Measurements from ENCODE around the gene ICA1L. TPM values are rescaled to one million over a fixed set of nuclear protein-coding genes. Genes with fewer than 3 reads are reported as not detected.
"Not testable (repeated sequence)": the region's sequence is repeated elsewhere in the genome, so short reads cannot be mapped to it uniquely, and the experiment has no call there.

Gene ICA1L
- total RNA-seq (2014; rRNA removed; shearing (Covaris generic); ENCODE audit: low replicate concordance), result 3.4 and 11.0 TPM in 2 replicates

DNA sequence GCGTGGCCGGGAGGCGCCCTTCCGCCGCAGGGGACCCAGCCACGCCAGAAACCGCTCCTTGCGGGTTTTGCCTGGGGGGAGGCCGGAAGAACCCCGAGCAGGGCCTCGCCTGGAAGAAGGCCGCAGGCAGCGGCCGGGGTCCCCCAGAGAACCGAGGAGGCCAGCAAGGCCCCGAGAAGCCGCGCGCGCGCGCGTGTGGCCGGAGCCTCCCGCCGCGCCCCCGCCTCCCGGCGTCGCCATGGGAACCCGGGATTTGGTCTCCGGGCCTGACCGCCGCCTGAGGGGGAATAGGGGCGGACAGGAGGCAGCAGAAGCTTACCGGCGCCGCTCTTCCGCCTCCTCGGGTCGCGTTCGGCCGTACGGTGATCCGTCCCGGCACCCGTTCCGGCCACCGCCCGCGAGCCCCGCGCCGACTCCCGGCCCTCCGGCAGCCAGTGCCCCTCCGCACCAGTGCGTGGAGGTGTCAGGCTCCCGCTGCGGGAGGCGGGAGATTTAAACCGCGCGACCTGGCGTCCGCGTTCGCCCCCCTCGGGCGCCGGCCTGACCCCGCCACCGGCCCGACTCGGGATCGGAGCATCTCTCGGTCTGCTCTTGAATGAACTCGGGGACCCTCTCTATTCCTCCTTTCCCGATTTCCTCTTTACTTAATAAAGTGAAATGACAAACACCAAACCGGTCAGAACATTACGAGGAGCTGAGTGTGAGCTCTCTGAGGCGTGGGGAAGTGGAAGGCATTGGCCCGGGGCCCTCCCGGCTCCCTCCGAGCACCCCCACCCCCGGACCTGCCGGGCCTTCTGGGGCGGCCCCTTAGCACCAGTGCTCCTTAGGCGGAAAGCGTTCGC, at the start of gene ICA1L:
TSS of gene ICA1L (minus strand) at position 467 of the 842 bp plus-strand sequence. CDS start 42,757 bp downstream, outside the sequence.
- peak; percentile 69 for DNase-seq (ENCODE audit: low read depth)
- in situ Hi-C loops (cut with HindIII; ENCODE audit: low pct_unique_long_range_greater_than_20kb, low sequenced_read_pairs), result no loop called here

DNA sequence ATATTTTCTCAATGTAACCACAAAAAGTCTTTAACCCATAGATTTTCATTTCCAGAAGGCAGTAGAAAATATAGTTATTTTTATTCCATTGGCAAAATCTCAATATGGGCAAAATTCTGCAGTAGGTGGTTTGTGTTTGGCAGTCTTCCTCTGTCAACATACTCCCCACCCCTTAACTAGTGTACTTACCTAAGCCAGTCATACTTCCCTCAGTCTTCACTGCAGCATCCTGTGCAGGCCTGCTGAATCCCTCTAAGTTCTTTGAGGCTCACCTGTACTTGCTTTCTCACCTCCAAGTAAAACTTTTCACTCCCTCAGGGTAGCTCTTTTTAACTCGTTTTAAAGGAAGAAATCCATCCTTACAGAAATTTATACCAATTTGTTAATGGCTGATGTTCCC, 47.3 kb upstream of the ICA1L start:
- DNase-seq (ENCODE audit: low read depth), result no peak

DNA sequence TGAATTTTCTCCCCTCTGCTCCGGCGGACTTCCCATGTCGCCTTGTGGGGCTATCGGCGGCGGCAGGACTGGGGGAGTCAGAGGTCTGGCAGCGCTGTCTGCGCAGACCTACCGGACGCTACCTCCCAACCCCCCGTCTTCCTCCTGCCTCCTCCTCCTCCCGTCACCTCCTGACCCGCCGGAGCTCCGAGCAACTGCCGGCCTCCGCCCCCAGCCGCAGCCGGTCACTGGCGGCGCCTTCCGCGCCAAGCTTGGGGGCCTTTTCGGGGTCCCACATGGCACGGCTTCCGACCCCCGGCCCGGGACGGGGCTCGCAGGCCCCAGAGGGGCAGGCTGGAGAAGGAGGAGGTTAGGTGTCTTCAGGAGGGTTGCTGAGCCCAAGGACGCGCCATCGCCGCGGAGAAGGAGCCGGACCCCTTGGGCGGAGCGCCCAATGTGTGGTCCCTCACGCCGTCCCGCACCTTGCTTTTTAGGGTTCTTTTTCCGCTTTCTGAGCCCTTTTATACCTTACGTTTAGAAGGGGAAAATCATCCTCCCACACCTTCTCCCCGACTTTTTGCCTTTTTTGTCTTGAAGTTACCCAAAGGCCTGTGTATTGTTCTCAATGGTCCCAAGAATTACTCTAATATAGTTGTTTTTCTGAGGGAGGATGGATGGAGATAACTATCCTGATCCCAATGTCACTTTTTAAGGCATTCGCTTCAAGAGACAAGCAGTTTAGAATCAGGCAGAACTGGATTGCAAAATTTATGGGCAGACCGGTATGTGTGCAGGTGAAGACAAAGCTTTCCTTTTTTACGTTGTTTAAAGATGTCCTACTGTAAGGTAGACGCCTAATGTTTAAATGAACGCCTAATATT, 41.0 kb upstream of the ICA1L start:
- DNase-seq (ENCODE audit: low read depth), result peak; percentile 64
- in situ Hi-C loops (cut with HindIII; ENCODE audit: low pct_unique_long_range_greater_than_20kb, low sequenced_read_pairs), result not testable (repeated sequence)

More for the DNA sequence above, 47.3 kb upstream of the ICA1L start:
- in situ Hi-C loops (cut with HindIII; ENCODE audit: low pct_unique_long_range_greater_than_20kb, low sequenced_read_pairs), result no loop called here

DNA sequence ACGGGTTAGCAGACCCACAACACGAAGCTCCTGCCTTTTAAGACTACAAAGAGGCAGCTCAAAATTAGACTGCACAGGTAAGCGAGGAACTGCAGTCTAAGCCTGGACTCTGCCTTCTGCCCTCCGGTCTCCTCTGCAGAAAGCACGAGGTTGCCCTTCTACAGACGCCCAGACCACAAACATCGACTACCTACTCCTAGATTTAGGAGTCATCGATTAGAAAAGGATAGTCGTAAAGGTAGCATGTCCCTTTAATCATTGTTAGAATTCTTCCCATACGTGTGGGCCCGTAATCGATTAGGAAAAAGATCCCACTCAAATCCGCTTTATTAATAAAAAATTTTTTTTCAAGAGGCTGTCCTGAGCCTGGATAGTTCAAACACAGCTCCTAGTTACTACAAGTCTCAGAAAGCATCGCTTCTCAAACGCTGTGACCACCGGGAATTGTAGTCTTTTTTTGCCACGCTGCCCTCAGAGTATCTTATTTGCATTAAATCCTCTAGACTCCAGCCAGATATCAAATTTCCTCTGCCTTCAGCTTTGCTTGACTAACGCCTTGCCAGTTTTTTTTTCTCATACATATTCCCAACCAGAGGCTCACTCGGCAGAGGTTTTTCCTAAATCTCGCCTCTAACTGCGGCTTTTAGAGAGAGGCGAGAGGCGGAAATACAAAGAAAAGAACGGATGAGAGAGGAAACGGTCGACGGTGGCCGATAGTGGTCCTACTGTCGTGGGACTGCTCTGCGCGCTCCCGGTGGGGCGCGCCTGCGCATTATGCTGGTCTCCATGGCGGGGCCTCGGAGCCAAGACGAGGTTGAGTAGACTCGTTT, 40.2 kb upstream of the ICA1L start, which contains the start of the genes CARF and WDR12:
TSS of gene CARF (plus strand) at position 764 of the 830 bp plus-strand sequence. CDS start 29,628 bp downstream, outside the sequence.
TSS of gene WDR12 (minus strand) at position 162 of the 830 bp plus-strand sequence. CDS start 197 bp downstream, outside the sequence.
- DNase-seq (ENCODE audit: low read depth), result peak; percentile 93
- in situ Hi-C loops (cut with HindIII; ENCODE audit: low pct_unique_long_range_greater_than_20kb, low sequenced_read_pairs), result no loop called here

DNA sequence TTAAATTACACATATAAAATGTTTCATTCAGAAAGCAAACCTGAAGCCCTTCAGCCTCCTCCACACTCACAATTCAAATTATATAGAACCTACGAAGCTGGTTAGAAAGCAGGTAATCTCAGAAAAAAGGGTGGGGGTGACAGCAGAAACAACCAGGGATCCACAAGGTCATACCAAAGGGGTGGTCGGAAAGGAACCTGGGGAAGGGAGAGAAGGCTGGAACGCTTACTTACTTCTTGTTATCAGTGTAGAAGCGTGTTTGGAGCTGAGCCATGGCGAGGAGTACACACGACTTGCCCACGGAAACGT, 39.6 kb upstream of the ICA1L start:
- DNase-seq (ENCODE audit: low read depth), result no peak
- in situ Hi-C loops (cut with HindIII; ENCODE audit: low pct_unique_long_range_greater_than_20kb, low sequenced_read_pairs), result no loop called here

DNA sequence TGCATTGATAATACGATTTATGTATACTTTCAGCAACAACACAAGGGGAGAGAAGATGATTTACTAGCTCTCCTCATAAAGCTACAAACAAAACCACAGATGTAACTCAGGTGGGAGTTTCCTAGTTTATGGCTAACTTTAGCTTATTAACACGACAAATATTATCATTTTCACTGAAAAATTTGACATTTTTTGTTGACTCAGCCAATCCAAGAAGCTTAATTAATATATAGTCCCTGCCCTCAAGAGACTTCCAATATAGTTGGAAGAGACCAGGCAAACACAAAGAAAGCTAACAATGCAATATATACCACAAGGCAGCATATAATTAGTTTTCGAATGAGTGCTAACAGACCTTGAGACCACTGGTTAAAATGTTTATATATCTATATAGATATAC, 39.1 kb upstream of the ICA1L start:
- in situ Hi-C loops (cut with HindIII; ENCODE audit: low pct_unique_long_range_greater_than_20kb, low sequenced_read_pairs), result no loop called here
- DNase-seq (ENCODE audit: low read depth), result no peak

DNA sequence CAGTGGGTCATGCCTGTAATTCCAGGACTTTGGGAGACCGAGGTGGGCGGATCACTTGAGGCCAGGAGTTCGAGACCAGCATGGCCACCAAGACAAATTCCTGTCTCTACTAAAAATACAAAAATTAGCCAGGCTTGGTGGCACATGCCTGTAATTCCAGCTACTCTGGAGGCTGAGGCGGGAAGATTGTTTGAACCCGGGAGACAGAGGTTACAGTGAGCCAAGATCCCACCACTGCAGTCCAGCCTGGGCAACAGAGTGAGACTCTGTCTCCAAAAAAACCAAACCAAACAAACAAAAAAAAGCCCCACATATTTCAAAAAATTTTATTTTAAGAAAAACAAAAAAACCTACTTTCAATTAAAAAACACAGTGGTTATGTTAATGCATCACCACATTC, 38.7 kb upstream of the ICA1L start:
- in situ Hi-C loops (cut with HindIII; ENCODE audit: low pct_unique_long_range_greater_than_20kb, low sequenced_read_pairs); DNase-seq (ENCODE audit: low read depth): not testable (repeated sequence)

DNA sequence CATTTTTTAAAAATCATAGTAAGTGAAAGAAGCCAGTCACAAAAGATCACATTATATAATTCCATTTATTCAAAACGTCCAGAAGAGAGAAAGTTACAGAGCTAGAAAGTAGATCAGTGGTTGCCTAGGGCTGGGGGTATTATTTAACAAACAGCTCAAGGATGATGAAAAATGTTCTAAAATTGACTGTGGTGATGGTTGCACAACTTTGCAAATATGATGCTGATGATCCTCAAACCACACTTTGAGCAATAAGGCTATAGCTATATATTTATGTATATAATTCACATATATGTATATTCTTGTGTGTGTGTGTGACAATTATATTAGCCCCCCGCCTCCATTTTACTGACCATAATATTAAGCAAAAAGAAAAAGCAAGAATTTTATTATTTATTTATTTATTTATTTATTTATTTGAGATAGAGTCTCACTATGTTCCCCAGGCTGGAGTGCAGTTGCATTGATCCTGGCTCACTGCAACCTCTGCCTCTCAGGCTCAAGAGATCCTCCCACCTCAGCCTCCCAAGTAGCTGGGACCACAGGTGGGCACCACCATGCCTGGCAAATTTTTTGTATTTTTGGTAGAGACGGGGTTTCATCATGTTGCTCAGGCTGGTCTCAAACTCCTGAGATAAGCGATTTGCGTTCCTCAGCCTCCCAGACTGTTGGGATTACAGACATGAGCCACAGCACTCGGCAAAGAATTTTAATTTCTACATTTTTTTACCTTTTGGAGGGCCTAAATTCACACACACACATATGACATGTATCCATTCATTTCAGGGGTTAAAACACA, 38.0 kb upstream of the ICA1L start:
- in situ Hi-C loops (cut with HindIII; ENCODE audit: low pct_unique_long_range_greater_than_20kb, low sequenced_read_pairs), result no loop called here

DNA sequence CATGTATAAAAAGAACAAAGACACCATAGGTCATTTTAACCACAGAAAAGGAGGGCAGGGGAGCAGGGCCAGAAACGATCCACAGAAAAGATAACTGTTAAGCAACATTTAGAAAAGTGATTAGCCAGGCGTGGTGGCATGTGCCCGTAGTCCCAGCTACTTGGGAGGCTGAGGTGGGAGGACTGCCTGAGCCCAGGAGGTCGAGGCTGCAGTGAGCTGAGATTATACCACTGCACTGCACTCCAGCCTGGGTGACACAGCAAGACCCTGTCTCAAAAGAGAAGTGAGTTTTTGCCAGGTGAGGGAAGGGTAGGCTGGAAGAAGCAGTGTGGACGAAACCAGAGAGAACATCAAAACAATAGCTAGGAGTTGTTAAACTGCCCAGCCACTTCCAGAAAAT, 36.6 kb upstream of the ICA1L start:
- in situ Hi-C loops (cut with HindIII; ENCODE audit: low pct_unique_long_range_greater_than_20kb, low sequenced_read_pairs), result no loop called here
- no peak for DNase-seq (ENCODE audit: low read depth)

More for the DNA sequence above, 38.0 kb upstream of the ICA1L start:
- no peak for DNase-seq (ENCODE audit: low read depth)

DNA sequence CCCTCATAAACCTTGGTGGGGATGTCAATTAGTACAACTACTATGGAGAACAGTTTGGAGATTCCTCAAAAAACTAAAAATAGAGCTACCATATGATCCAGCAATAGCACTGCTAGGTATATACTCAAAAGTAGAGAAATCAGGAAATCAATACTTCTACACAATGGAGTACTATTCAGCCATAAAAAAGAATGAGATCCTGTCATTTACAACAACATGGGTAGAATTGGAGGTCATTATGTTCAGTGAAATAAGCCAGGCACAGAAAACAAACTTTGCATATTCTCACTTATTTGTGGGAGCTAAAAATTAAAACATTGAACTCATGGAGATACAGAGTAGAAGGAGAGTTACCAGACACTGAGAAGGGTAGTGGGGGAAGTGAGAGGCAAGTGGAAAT, 33.9 kb upstream of the ICA1L start:
- in situ Hi-C loops (cut with HindIII; ENCODE audit: low pct_unique_long_range_greater_than_20kb, low sequenced_read_pairs); DNase-seq (ENCODE audit: low read depth): not testable (repeated sequence)

DNA sequence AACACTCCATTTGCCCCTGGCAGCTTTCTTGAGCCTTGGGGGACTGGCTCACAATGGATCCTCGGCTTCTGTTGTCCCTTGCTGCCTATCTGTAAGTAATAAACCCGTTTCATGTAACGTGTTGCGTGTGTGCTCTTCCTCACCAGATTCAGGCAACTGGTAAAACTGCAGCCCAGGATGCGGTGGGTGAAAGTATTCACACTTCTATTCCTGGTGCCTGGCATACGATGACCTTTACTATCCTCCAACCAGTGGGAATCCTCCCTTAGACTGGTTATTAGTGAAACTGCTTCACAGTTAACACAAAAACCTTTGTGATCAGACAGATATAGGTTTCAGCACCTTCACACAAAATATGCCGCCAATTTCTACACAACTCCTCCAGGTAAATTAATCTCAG, 13.6 kb upstream of the ICA1L start:
- in situ Hi-C loops (cut with HindIII; ENCODE audit: low pct_unique_long_range_greater_than_20kb, low sequenced_read_pairs), result no loop called here
- DNase-seq (ENCODE audit: low read depth), result no peak

DNA sequence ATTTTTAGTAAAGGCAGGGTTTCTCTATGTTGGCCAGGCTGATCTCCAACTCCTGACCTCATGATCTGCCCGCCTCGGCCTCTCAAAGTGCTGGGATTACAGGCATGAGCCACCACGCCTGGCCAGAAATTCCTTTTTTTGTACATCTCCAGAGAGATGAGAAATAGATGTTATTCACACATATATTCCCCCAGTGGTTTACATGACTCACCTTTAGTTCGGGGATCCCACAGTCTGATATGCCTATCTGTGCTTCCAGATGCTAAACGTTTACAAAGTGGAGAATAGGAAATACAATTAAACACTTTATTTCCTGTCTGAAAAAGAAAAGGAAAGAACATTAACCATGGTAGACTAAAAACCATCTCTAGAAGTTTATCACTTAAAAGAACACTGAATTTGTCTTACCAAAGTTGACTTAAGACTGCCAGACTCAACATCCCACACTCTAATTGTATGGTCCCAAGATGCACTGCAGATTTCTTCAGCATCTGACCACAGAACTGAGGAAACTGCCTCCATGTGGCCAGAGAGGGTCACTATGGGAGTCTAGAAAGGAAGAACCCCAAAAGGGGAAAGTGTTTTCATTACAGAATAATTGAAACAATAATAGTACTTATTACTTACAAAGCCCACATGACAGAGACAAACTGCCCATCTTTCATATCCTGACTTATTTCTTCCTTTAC, 12.6 kb upstream of the ICA1L start:
- in situ Hi-C loops (cut with HindIII; ENCODE audit: low pct_unique_long_range_greater_than_20kb, low sequenced_read_pairs), result no loop called here

DNA sequence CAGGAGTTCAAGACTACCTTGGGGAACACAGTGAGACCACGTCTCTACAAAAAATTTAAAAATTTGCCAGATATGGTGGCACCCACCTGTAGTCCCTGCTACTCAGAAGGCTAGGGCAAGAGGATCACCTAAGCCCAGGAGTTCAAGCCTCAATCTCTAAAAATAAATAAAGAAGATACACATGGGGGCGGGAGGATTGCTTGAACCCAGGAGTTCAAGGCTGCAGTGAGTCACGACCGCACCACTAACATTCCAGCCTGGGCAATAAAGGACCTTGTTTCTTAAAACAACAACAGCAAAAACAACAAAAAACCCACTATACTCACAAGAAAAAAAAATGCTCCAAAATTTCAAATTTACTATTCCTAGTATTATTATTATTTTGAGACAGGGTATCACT, 10.0 kb upstream of the ICA1L start:
- in situ Hi-C loops (cut with HindIII; ENCODE audit: low pct_unique_long_range_greater_than_20kb, low sequenced_read_pairs), result no loop called here
- no peak for DNase-seq (ENCODE audit: low read depth)

More for the DNA sequence above, 12.6 kb upstream of the ICA1L start:
- no peak for DNase-seq (ENCODE audit: low read depth)

DNA sequence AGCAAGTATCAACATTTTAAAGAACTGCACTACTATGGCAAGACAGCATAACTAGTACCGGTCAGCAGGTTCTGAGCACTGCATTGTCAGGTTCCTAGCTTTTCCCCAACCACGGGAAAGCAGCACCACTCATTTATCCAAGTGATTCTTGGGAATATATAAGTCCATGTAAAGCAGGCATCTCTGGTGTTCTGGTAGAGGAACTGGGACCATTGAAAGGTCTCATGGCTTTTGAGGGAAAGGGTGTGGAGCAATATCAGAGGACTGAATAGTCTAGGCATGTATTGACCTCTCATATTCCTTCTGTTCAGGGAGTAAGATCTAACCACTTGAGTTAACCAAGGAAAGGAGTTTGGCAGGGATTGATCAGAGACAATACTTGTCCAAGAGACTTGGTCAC, 6.1 kb upstream of the ICA1L start:
- in situ Hi-C loops (cut with HindIII; ENCODE audit: low pct_unique_long_range_greater_than_20kb, low sequenced_read_pairs), result no loop called here
- DNase-seq (ENCODE audit: low read depth), result no peak

DNA sequence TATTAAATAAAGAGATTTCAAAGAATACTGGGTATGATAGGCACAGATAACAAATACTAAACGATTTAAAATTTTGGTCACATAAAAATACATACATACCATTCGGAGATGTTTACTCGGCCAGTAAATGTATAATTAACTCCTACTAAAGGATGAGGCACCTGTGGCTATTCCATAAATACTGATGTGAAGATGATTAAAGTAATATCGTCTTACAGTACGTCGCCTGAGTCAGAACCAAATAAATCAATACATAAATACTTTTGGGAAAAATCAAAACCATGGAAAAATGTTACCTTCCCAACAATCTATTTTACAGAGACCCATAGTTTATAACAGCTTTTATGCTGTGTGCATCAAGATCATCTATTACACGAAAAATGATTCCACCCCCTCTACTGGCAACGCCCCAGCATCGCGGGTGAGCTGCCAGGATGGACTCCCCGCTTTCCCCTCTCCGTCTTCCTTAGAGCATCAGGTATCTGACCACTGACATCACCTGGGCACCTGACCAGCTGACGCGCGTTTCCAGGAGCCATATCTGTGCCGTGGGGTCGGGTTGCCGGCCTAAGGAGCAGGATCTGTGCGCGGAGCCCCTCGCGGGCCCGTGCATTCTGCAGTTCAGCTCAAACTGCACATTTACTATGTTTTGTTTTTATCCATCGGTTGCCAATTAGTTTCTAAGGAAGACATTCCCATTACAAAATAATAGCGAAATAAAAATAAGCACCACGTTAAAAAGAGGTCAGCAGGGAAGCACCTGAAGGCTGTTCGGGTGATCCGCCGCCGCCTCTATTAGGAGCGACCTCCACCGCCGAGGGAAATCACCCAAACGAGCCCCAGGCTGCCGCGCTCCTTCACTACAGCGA, 901 bp downstream of the ICA1L start:
- in situ Hi-C loops (cut with HindIII; ENCODE audit: low pct_unique_long_range_greater_than_20kb, low sequenced_read_pairs), result no loop called here
- peak; percentile 75 for DNase-seq (ENCODE audit: low read depth)

DNA sequence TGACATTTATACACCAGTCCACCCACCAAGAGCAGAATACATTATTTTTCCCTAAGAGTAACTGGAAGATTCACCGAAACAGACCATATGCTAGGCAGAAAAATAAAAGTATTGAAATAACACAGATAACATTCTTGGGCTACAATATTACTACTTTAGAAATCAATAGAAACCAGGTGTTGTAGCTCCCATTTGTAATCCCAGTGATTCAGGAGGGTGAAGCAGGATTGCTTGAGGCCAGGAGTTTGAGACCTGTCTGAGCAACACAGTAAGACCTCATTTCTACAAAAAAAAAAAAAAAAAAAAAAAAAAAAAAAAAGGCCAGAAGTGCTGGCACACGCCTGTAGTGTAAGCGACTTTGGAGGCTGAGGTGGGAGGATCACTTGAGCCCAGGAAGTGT, 9.6 kb downstream of the ICA1L start:
- DNase-seq (ENCODE audit: low read depth), result no peak
- in situ Hi-C loops (cut with HindIII; ENCODE audit: low pct_unique_long_range_greater_than_20kb, low sequenced_read_pairs), result no loop called here

Data from Caki2 (cell line).